GM12878 (cell line): ENCODE results near the gene PSMD3. TPM values are rescaled to one million over a fixed set of nuclear protein-coding genes. Genes with fewer than 3 reads are reported as not detected.

ENCODE experiments used
- ATAC-seq: fragments of 200-7000 bp; cut with Tn5 transposase; 3 replicates; pipeline ENCODE4 v1.9.1; 2020; ENCODE audit warnings: mild to moderate bottlenecking, moderate library complexity
- BruUV-seq: library from RNA; stranded (reverse); fragments of 400-500 nt; replicated peaks from 2 replicates; lab custom pipeline; 2021; lab: Mats Ljungman, UMichigan
- CTCF ChIA-PET: fragments of 300-600 bp; sonication (Branson Sonifier 250); formaldehyde crosslinking; extraction: SDS; loops from one replicate; lab custom pipeline; 2021; ENCODE audit warnings: inconsistent platforms; lab: Yijun Ruan, JAX
- POLR2A ChIA-PET: fragments of 350-600 bp; formaldehyde crosslinking; extraction: SDS; loops from one replicate; lab custom pipeline; 2021; ENCODE audit warnings: inconsistent platforms; lab: Charles Lee
- RAD21 ChIA-PET: fragments of 300-600 bp; sonication (Branson Sonifier 250); formaldehyde crosslinking; loops from one replicate; lab custom pipeline; 2023; ENCODE audit warnings: antibody characterized with exemption; ENCODE audit not compliant: unreplicated experiment; lab: Charles Lee
- SMC1A ChIA-PET: fragments of 300-600 bp; sonication (Branson Sonifier 250); formaldehyde crosslinking; loops from one replicate; lab custom pipeline; 2023; ENCODE audit not compliant: unreplicated experiment, uncharacterized antibody; lab: Charles Lee
- DNase-seq: peaks from one replicate; pipeline ENCODE4 v3.0.0-alpha.2; 2011; ENCODE audit warnings: low read depth, low spot score
- FAIRE-seq: peaks from 3 replicates; lab custom pipeline; 2011; peaks lifted over from hg19 to GRCh38; lab: Jason Lieb, UNC
- H2AFZ ChIP-seq: 2 replicates; pipeline ENCODE4 v1.6.0; 2011; ENCODE audit warnings: low read depth, low read length, control low read depth; ENCODE audit not compliant: control insufficient read depth
- H3K27ac ChIP-seq: 2 replicates; pipeline ENCODE4 v1.5.1; 2011; ENCODE audit warnings: control low read depth; ENCODE audit not compliant: control insufficient read depth, insufficient read depth
- H3K27me3 ChIP-seq, 2 experiments: replicated peaks in 1 of 2; 2 replicates each; pipeline versions ENCODE4 v1.6.0 to v1.6.1; 2011; ENCODE audit warnings: low read length in 1 of 2; ENCODE audit not compliant: control insufficient read depth in 2 of 2, insufficient read depth in 2 of 2
- H3K36me3 ChIP-seq, 2 experiments: 2 replicates each; pipeline ENCODE4 v1.5.1; 2011; ENCODE audit warnings: low read length in 1 of 2; ENCODE audit not compliant: control insufficient read depth in 2 of 2, insufficient read depth in 2 of 2
- H3K4me1 ChIP-seq: 2 replicates; pipeline ENCODE4 v1.6.1; 2011; ENCODE audit warnings: mild to moderate bottlenecking, low read length, moderate library complexity, mixed read lengths; ENCODE audit not compliant: control insufficient read depth, insufficient read depth
- H3K4me2 ChIP-seq: 2 replicates; pipeline ENCODE4 v1.6.0; 2011; ENCODE audit warnings: control low read depth; ENCODE audit not compliant: control insufficient read depth, insufficient read depth
- H3K4me3 ChIP-seq: fragments of 200-600 bp; sonication (generic); 2 replicates; pipeline ENCODE4 v1.5.1; 2016
- H3K79me2 ChIP-seq: 2 replicates; pipeline ENCODE4 v1.6.0; 2011; ENCODE audit warnings: low read length; ENCODE audit not compliant: control insufficient read depth, insufficient read depth
- H3K9ac ChIP-seq: 2 replicates; pipeline ENCODE4 v1.8.0; 2011; ENCODE audit warnings: low read length, control low read depth, mixed read lengths; ENCODE audit not compliant: control insufficient read depth, insufficient read depth
- H3K9me3 ChIP-seq: replicated peaks from 3 replicates; pipeline ENCODE4 v1.5.1; 2011; ENCODE audit warnings: mild to moderate bottlenecking, low read length; ENCODE audit not compliant: control insufficient read depth, insufficient read depth
- H4K20me1 ChIP-seq: 2 replicates; pipeline ENCODE4 v1.6.0; 2011; ENCODE audit not compliant: control insufficient read depth, insufficient read depth
- ATF7 ChIP-seq: fragments of 450-650 bp; IDR thresholded peaks from 2 replicates; pipeline ENCODE4 v1.6.1; 2016; ENCODE audit warnings: low read depth, mild to moderate bottlenecking
- CBX3 ChIP-seq: fragments of 200-600 bp; sonication (generic); IDR thresholded peaks from 2 replicates; pipeline ENCODE4 v1.6.1; 2016; ENCODE audit warnings: low read depth, borderline replicate concordance
- CREB1 ChIP-seq: IDR thresholded peaks from 2 replicates; pipeline ENCODE4 v1.6.1; 2012; ENCODE audit warnings: low read depth, mild to moderate bottlenecking, inconsistent platforms
- ESRRA ChIP-seq: IDR thresholded peaks from 2 replicates; pipeline ENCODE4 v1.6.1; 2012; ENCODE audit warnings: mild to moderate bottlenecking, low read length, improper control_type of control experiment
- GABPA ChIP-seq: IDR thresholded peaks from 2 replicates; pipeline ENCODE4 v1.6.1; 2014; ENCODE audit warnings: antibody characterized with exemption, low read depth, mild to moderate bottlenecking, inconsistent platforms
- MEF2B ChIP-seq: fragments of 450-650 bp; IDR thresholded peaks from 2 replicates; pipeline ENCODE4 v1.6.1; 2018; ENCODE audit warnings: mild to moderate bottlenecking, moderate library complexity; ENCODE audit not compliant: partially characterized antibody, poor library complexity, severe bottlenecking
- NFYB ChIP-seq: IDR thresholded peaks from 2 replicates; pipeline ENCODE4 v1.6.1; 2011; ENCODE audit warnings: low read depth, mild to moderate bottlenecking, low read length, improper control_type of control experiment, moderate library complexity; ENCODE audit not compliant: insufficient read depth
- TAF1 ChIP-seq: IDR thresholded peaks from 2 replicates; pipeline ENCODE4 v1.6.1; 2011; ENCODE audit warnings: mild to moderate bottlenecking, low read depth, low read length, borderline replicate concordance
- WGBS: methylation state at CpG from one replicate; pipeline ENCODE4 v1.1.6; 2016; ENCODE audit warnings: low lambda C conversion rate; ENCODE audit not compliant: insufficient replicate concordance, insufficient coverage; ENCODE audit errors: missing lambda C conversion rate; 5-methylcytosine and 5-hydroxymethylcytosine counted together
- in situ Hi-C: fragments of 300-500 bp; cut with MboI; formaldehyde crosslinking; loops from 9 replicates; pipeline ENCODE4 v1.14.3; 2018; ENCODE audit warnings: mixed read lengths
- intact Hi-C: fragments of 100-400 bp; cut with micrococcal nuclease; formaldehyde crosslinking; loops from one replicate; pipeline ENCODE4 v1.14.2; 2022; ENCODE audit not compliant: unreplicated experiment
- polyA plus RNA-seq, 11 experiments: library from polyadenylated mRNA; depleted of rRNA in 4 of 11; unstranded in 6 of 11; stranded (reverse) in 5 of 11; fragments of >200 nt; fragmentation: Nextera tagmentation in 4 of 11; fragmentation: Illumina TruSeq in 1 of 11; extraction: Ambion mirVana in 4 of 11; extraction: Trizol in 1 of 11; gene quantifications; 1 replicate in 1 of 11; 2 replicates in 10 of 11; pipeline versions ENCODE4 v1.2.1 to v1.2.3, GENCODE V29; 2011 to 2016; ENCODE audit warnings: inconsistent platforms in 2 of 11, missing spikeins in 2 of 11, low read depth in 1 of 11
- total RNA-seq, 4 experiments: library from RNA; depleted of rRNA in 3 of 4; stranded (reverse); fragments of >200 nt in 3 of 4; fragmentation: Illumina TruSeq in 1 of 4; extraction: Trizol in 1 of 4; gene quantifications; 2 replicates each; pipeline versions ENCODE4 v1.2.1 to v1.2.3, GENCODE V29; 2013 to 2021
- TF ChIP-seq, protein P1 (sequence below): fragments of 450-650 bp; IDR thresholded peaks from 2 replicates; pipeline ENCODE4 v1.6.1; 2017; ENCODE audit warnings: antibody characterized with exemption, mild to moderate bottlenecking, moderate library complexity

Gene PSMD3
- total and polyA plus RNA-seq, 10 of the 15 experiments (the other 5 are each of a cell fraction or from before 2014, with no cell fraction given): 2.2 to 192 (median 129) TPM

DNA sequence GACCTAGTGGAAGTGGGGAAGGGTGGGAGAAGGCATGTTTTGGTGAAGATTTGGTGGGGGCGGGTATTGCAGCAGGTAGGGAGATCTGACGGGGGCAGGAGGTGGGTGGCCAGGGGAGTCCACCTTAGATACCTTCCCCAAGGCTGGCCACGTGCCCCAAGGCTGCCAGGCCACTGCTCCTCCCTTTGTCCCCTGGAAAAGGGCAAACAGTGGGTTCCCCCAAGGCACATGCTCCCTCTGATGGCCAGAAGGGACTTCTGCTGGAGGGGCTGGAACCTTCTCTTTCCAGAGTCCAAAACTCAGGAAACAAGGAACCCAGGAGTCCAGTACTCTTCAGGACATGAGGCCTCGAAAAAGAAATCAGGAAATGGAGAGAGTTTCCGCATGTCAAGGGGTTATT lies 6.2 kb upstream of the PSMD3 start:
- 24% methylated on average over 5 of the region's 5 CpGs for WGBS
- intact Hi-C loops (no loop called here), in situ Hi-C loops (no loop called here)
- Histone ChIP-seq H3K36me3 (no peaks in the 10 kb centered on the region), H2AFZ (no peak overlapping the region), H3K4me2 (no peak overlapping the region), H4K20me1 (no peaks in the 10 kb centered on the region), H3K9me3 (no peaks in the 10 kb centered on the region), H3K27ac (no peak overlapping the region), H3K4me1 (peaks cover 1% of the 10 kb centered on the region; the same call in 1 of the 2 replicates), H3K4me3 (no peak overlapping the region), H3K79me2 (no peaks in the 10 kb centered on the region), H3K27me3 (peaks cover 0 to 4% of the 10 kb centered on the region in 2 experiments; a peak in 2 of 4 replicates), H3K9ac (no peak overlapping the region)
- ATAC-seq (no peak), FAIRE-seq (no peak), DNase-seq (no peak)
- ChIA-PET CTCF (interaction anchor here (0.6 to 1.1 kb wide), 4 partner anchors 11 to 53 kb away, joined by 3 to 4 read pairs (median 4); no protein-coding TSS in a partner anchor), POLR2A (interaction anchor here (0.6 to 0.7 kb wide), 3 partner anchors 12 to 221 kb away, joined by 4 to 11 read pairs (median 5); partner anchors contain the start of gene GSDMA), RAD21 (interaction anchor here (0.9 to 1.8 kb wide), 2 partner anchors 15 to 99 kb away, joined by 3 to 4 read pairs; no protein-coding TSS in a partner anchor), SMC1A (interaction anchor here (2.6 kb wide), 1 partner anchor 101 kb away, joined by 19 read pairs; no protein-coding TSS in a partner anchor)
- no TSS peak for BruUV-seq
- TF ChIP-seq, protein P1, sequence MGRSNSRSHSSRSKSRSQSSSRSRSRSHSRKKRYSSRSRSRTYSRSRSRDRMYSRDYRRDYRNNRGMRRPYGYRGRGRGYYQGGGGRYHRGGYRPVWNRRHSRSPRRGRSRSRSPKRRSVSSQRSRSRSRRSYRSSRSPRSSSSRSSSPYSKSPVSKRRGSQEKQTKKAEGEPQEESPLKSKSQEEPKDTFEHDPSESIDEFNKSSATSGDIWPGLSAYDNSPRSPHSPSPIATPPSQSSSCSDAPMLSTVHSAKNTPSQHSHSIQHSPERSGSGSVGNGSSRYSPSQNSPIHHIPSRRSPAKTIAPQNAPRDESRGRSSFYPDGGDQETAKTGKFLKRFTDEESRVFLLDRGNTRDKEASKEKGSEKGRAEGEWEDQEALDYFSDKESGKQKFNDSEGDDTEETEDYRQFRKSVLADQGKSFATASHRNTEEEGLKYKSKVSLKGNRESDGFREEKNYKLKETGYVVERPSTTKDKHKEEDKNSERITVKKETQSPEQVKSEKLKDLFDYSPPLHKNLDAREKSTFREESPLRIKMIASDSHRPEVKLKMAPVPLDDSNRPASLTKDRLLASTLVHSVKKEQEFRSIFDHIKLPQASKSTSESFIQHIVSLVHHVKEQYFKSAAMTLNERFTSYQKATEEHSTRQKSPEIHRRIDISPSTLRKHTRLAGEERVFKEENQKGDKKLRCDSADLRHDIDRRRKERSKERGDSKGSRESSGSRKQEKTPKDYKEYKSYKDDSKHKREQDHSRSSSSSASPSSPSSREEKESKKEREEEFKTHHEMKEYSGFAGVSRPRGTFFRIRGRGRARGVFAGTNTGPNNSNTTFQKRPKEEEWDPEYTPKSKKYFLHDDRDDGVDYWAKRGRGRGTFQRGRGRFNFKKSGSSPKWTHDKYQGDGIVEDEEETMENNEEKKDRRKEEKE: no peak
- no peak for TF ChIP-seq ATF7
- no peak for TF ChIP-seq ESRRA
- no peak for TF ChIP-seq CBX3
- TF ChIP-seq GABPA: no peak
- no peak for TF ChIP-seq NFYB
- no peak for TF ChIP-seq CREB1
- no peak for TF ChIP-seq MEF2B
- TF ChIP-seq TAF1: no peak
